Skeletal muscle tissue (tissue), 4 donors: Measurements from ENCODE around the gene GRB14. TPM values are rescaled to one million over a fixed set of nuclear protein-coding genes. Genes with fewer than 3 reads are reported as not detected.
A peak's percentile ranks its signal among the peaks of the same experiment; 100 is the strongest.

Source experiments
- H3K27ac ChIP-seq: one replicate; pipeline ENCODE4 v1.7.0; 2013; ENCODE audit warnings: mild to moderate bottlenecking, low read depth, low read length, inconsistent platforms
- H3K27me3 ChIP-seq, 3 donors: one replicate each; pipeline ENCODE4 v1.7.0; 2013; ENCODE audit warnings: low read length in 3 of 3; ENCODE audit not compliant: control insufficient read depth in 3 of 3, insufficient read depth in 3 of 3
- H3K36me3 ChIP-seq, 3 donors: one replicate each; pipeline ENCODE4 v1.7.0; 2013; ENCODE audit warnings: low read length in 3 of 3; ENCODE audit not compliant: control insufficient read depth in 3 of 3, insufficient read depth in 3 of 3
- H3K4me1 ChIP-seq, 3 donors: one replicate each; pipeline ENCODE4 v1.7.0; 2013; ENCODE audit warnings: low read length in 3 of 3, mild to moderate bottlenecking in 3 of 3; ENCODE audit not compliant: control insufficient read depth in 3 of 3, insufficient read depth in 3 of 3
- H3K4me3 ChIP-seq, 3 donors: one replicate each; pipeline ENCODE4 v1.7.0; 2013; ENCODE audit warnings: low read length in 3 of 3
- H3K9ac ChIP-seq, 3 donors: one replicate each; pipeline ENCODE4 v1.7.0; 2013; ENCODE audit warnings: low read length in 3 of 3, mild to moderate bottlenecking in 3 of 3, moderate library complexity in 2 of 3, low read depth in 1 of 3
- H3K9me3 ChIP-seq, 3 donors: one replicate each; pipeline ENCODE4 v1.7.0; 2013; ENCODE audit warnings: low read length in 3 of 3; ENCODE audit not compliant: control insufficient read depth in 3 of 3
- total RNA-seq: library from RNA; depleted of rRNA; stranded (reverse); fragments of >200 nt; gene quantifications from one replicate; pipeline ENCODE4 v1.2.3, GENCODE V29; 2014
- donor health status: Osteomylitis.

GRB14 gene
- total RNA-seq: 5.7 TPM

DNA sequence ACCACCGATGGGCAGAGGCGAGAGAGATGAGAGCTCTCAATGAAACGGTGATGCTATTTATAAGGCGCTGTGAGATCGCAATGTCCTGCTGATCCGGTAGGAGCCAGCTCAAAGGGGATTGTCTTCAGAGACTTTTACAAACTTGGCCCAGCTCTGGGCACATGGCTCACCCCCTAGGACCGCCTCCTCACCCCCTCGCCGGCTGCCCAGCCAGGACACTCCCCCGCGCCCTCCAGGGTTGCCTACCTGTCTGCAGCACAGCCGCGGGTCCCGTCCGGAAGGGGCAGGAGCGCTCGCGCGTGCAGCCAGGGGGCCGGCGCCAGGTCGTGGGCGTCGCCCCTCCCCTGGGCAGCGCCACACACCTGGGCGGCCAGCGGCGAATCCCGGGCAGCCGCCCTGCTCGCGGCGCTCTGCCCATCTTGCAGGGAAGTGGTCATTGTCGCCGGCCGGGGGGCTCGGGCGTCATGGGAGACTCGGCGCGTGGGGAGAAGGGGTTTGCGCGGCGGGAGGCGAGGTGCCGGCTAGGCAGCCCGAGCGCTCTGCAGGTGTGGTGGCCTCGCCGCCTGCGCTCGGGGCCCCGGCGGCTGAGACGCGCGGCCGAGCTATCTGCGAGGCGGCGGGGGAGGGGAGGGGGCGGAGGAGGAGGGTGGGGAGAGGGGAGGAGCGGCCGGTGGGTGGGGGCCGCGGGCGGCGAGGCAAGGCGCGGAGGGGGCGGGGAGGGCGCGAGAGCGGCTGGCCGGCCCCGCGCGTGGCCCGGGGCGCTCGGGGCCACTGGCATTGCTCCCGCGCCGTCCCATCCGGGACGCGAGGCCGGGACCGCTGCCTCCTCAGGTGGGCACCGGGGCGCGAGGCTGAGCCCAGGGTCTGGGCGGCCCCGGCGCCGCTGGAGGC lies at the start of gene GRB14:
GRB14 (minus strand) TSS at position 610 of the 891 bp plus-strand sequence; CDS start at position 437, 173 bp downstream.
- Histone ChIP-seq H3K27ac (no peak within 1 kb of the TSS), H3K27me3 (no peaks in the 10 kb centered on the region), H3K9ac (peak within 1 kb of the TSS in 2 of 3 donors; percentile 56 to 60)

DNA sequence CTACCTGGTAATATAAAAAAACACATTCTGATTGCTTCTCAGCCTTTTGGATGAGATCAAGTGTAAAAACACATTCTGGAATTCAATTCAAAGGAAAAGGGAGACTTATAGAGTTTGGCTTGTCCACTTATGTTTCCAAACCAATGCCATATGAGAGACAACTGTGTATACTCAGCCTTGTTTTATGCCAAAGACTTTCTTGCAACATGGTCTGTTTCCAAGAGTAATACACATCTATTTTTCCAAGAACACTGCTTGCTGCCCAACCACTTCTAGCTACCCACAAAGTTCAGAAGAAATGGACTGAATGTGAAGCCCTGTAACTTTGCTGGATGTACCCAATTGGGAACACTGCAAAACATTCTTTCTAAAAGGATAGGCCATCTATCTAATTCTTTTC lies 48.0 kb upstream of the GRB14 start:
- H3K27ac ChIP-seq: no peak overlapping the region
- H3K4me3 ChIP-seq: no peak overlapping the region
- no peak overlapping the region for H3K9ac ChIP-seq
- H3K27me3 ChIP-seq: no peaks in the 10 kb centered on the region
- no peaks in the 10 kb centered on the region for H3K36me3 ChIP-seq
- H3K9me3 ChIP-seq: no peaks in the 10 kb centered on the region
- no peaks in the 10 kb centered on the region for H3K4me1 ChIP-seq

More for the DNA sequence above, at the start of gene GRB14:
- Histone ChIP-seq H3K4me3 (peak within 1 kb of the TSS; percentile 52 to 72 (median 71)), H3K9me3 (no peaks in the 10 kb centered on the region), H3K4me1 (peaks cover 0 to 2% (median 0%) of the 10 kb centered on the region in 3 donors), H3K36me3 (no peaks in the 10 kb centered on the region)

DNA sequence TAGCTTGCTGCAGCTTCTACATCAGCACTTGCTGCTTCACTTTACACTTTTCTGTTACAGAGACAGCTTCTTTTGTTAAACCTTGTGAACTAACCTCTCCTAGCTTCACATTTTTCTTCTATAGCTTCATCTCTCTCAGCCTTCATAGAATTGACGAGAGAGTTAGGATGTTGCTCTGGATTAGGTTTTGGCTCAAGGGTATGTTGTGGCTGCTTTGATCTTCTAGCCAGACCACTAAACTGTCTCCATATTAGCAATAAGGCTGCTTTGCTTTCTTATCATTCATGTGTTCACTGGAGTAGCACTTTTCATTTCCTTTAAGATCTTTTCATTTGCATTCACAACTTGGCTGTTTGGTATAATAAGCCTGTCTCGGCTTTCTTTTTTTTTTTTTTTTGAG lies 46.3 kb upstream of the GRB14 start:
- H3K27me3 ChIP-seq: no peaks in the 10 kb centered on the region
- no peak overlapping the region for H3K27ac ChIP-seq
- no peaks in the 10 kb centered on the region for H3K9me3 ChIP-seq
- H3K9ac ChIP-seq: no peak overlapping the region
- H3K4me3 ChIP-seq: no peak overlapping the region
- H3K36me3 ChIP-seq: no peaks in the 10 kb centered on the region
- peaks cover 0 to 3% (median 0%) of the 10 kb centered on the region in 3 donors for H3K4me1 ChIP-seq

DNA sequence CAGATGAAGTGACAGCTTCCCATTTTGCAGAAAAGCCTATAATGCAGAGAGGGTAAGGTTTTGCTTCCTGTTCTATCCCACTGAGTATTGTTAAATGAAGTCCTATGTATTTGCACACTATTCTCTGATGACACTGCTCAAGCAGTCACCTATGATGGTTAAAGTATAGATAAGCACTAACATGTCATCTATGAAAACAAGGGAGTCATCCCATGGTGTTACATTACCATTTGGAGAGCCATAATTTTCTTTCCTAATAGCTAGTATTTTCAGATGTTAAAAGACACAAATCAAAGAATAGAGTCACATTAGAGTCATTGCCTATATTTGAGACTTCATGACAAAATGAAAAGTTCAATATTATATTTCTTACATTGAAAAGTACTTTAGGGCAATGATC lies 42.8 kb upstream of the GRB14 start:
- Histone ChIP-seq H3K9me3 (no peaks in the 10 kb centered on the region), H3K36me3 (no peaks in the 10 kb centered on the region), H3K9ac (no peak overlapping the region), H3K27me3 (no peaks in the 10 kb centered on the region), H3K27ac (no peak overlapping the region), H3K4me3 (no peak overlapping the region), H3K4me1 (peaks cover 0 to 7% (median 0%) of the 10 kb centered on the region in 3 donors)

DNA sequence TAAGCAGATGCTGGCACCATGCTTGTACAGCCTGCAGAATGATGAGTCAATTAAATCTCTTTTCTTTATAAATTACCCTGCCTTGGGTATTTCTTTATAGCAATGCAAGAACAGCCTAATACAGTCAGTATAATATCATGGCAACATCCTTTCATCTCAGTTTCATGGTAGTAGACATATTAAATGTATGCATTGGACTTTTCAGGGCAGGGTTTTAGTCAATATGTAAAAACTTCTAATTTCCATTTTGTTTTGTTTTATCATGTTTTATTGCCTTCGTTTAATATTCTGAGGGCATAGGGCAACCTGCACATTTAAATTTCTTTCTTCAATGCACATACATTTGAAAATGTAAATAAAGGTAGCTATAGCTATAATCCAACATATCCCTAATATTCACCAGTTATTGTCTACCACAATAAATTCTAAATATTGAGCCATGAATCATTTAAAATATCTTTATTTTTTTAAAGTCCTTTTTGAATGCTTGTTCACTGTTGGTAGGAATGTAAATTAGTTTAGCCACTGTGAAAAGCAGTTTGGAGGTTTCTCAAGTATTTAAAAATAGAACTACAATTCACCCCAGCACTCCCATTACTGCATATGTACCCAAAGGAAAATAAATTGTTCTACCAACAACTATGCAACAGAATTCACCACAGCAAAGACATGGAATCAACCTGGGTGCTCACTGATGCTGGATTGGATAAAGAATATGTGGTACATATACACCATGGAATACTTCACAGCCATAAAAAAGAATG lies 41.8 kb upstream of the GRB14 start:
- Histone ChIP-seq H3K27me3 (no peaks in the 10 kb centered on the region), H3K4me3 (no peak overlapping the region), H3K27ac (no peak overlapping the region), H3K36me3 (no peaks in the 10 kb centered on the region), H3K9ac (no peak overlapping the region), H3K9me3 (no peaks in the 10 kb centered on the region), H3K4me1 (peaks cover 0 to 7% (median 0%) of the 10 kb centered on the region in 3 donors)

DNA sequence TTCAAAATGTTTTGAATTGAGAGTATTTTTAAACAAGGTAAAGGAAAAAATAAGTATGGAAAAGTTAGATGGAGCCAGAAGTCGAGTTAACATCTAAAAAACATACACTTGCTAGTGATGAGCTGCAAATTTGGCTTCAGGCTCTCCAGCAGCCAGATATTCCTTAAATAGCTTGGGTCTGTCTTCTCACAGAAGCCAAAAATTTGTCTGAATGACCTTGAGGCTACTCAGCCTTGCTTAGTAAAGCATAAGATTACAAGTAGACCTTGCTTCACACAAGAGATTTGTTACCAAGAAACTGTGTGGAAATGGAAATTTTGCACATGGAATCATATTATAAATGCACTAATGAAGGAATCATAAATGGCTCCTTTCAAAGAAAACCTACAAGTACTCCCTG lies 40.8 kb upstream of the GRB14 start:
- no peaks in the 10 kb centered on the region for H3K36me3 ChIP-seq
- no peak overlapping the region for H3K27ac ChIP-seq
- no peak overlapping the region for H3K4me3 ChIP-seq
- peaks cover 0 to 7% (median 0%) of the 10 kb centered on the region in 3 donors for H3K4me1 ChIP-seq
- no peaks in the 10 kb centered on the region for H3K27me3 ChIP-seq
- H3K9me3 ChIP-seq: no peaks in the 10 kb centered on the region
- H3K9ac ChIP-seq: no peak overlapping the region

DNA sequence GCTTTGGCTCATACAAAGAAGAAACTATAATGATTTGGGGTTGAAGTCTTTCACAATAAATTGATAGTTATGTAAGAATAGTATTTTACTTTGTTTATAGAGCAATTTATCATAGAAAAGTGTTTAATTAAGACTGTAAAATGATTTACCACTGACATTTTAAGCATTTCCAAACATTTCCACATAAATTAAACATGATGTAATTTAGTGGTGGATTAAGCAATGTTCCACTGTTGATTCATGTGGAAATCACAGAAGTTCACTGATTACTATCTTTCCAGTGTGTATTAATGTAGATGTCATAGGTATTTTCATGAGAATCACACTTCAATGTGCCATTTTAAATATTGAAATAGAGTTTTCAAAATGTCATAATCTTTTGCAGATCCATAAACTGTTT lies 40.1 kb upstream of the GRB14 start:
- no peak overlapping the region for H3K9ac ChIP-seq
- no peaks in the 10 kb centered on the region for H3K36me3 ChIP-seq
- H3K27me3 ChIP-seq: no peaks in the 10 kb centered on the region
- peaks cover 0 to 7% (median 0%) of the 10 kb centered on the region in 3 donors for H3K4me1 ChIP-seq
- H3K9me3 ChIP-seq: no peaks in the 10 kb centered on the region
- H3K4me3 ChIP-seq: no peak overlapping the region
- no peak overlapping the region for H3K27ac ChIP-seq

DNA sequence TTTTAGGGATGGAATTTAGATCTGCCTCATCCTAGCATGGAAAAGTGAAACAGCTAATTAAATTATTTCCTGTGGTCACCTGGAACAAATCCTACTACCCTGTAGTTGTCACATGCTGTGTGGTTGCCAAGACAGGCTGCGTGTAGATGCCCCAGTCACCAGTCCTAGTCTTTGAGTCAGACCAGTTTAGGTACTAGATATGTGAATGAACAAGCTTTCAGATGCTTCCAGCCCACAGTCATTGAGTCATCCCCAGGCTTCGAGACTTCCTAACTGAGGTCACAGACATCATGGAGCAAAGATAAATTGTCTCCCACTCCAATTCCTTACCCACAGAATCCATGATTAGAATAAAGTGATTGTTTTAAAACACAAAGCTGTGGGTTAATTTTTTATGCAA lies 35.8 kb upstream of the GRB14 start:
- H3K4me1 ChIP-seq: peaks cover 0 to under 1% (median 0%) of the 10 kb centered on the region in 3 donors
- no peaks in the 10 kb centered on the region for H3K9me3 ChIP-seq

DNA sequence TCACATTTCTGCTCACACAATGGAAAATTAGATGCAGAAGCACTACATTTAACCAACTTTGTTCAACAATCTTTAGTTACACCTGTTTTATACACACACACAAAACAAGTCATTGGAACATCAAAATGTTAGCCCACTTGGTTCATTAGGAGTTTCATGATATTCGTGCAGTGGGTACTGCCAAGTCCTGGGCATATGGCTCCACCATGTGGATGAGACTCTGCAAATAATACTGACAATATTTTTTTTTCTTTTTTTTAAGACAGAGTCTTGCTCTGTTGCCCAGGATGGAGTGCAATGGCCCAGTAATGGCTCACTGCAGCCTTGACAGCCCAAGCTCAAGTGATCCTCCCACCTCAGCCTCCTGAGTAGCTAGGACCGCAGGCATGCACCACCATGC lies 34.5 kb upstream of the GRB14 start:
- H3K27me3 ChIP-seq: no peaks in the 10 kb centered on the region
- H3K4me1 ChIP-seq: no peaks in the 10 kb centered on the region
- no peak overlapping the region for H3K4me3 ChIP-seq
- no peaks in the 10 kb centered on the region for H3K36me3 ChIP-seq
- peaks cover 0 to 4% (median 0%) of the 10 kb centered on the region in 3 donors for H3K9me3 ChIP-seq
- no peak overlapping the region for H3K27ac ChIP-seq
- no peak overlapping the region for H3K9ac ChIP-seq

More for the DNA sequence above, 35.8 kb upstream of the GRB14 start:
- no peak overlapping the region for H3K9ac ChIP-seq
- H3K27ac ChIP-seq: no peak overlapping the region
- H3K4me3 ChIP-seq: no peak overlapping the region
- H3K27me3 ChIP-seq: no peaks in the 10 kb centered on the region
- no peaks in the 10 kb centered on the region for H3K36me3 ChIP-seq

DNA sequence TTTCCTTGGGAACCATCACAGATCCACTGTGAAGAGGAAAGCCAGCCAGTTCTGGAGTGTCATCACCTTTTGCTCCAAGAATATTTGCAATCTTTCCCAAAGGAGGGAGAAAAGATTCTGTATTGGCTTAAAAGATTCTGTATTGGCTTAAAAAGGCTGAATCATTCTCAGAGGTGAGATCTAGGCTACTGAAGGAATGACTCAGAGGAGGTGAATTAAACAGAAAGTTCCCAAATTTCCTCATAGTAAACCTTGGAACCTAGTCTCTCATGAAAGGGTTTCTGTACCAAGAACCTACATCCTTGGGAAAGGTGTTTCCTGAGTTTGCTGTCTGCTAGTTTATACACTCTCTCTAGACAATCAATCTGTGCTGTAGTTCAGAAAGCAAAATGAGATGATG lies 34.1 kb upstream of the GRB14 start:
- Histone ChIP-seq H3K9ac (no peak overlapping the region), H3K4me3 (no peak overlapping the region), H3K27me3 (no peaks in the 10 kb centered on the region), H3K4me1 (no peaks in the 10 kb centered on the region), H3K36me3 (no peaks in the 10 kb centered on the region), H3K9me3 (peaks cover 0 to 4% (median 0%) of the 10 kb centered on the region in 3 donors), H3K27ac (no peak overlapping the region)
